Fibroblast of peridontal ligament (primary cell): ENCODE data around the gene MPPED1.

Experiments used
- DNase-seq: peaks from one replicate; pipeline ENCODE4 v3.0.0-alpha.2; 2010; ENCODE audit errors: extremely low read depth

MPPED1 gene

GRCh38 chr22:43411869-43412807 is at the start of gene MPPED1:
Gene MPPED1 (plus strand): TSS chr22:43412014. CDS start chr22:43424986, 12,972 bp downstream.
- DNase-seq: no peak

GRCh38 chr22:43363315-43364168 is 48.3 kb upstream of the MPPED1 start:
- no peak for DNase-seq

- no peak for DNase-seq
Measured at GRCh38 chr22:43364169-43364435, 47.7 kb upstream of the MPPED1 start.

- no peak for DNase-seq
Measured at GRCh38 chr22:43365715-43366440, 45.9 kb upstream of the MPPED1 start.

- DNase-seq: no peak
Measured at GRCh38 chr22:43370036-43370435, 41.8 kb upstream of the MPPED1 start.

GRCh38 chr22:43375951-43376455 is 35.8 kb upstream of the MPPED1 start:
- no peak for DNase-seq

- DNase-seq: no peak
Measured at GRCh38 chr22:43376765-43377547, 34.9 kb upstream of the MPPED1 start.

- DNase-seq: no peak
Measured at GRCh38 chr22:43377548-43377895, 34.3 kb upstream of the MPPED1 start.

GRCh38 chr22:43377896-43378704 is 33.7 kb upstream of the MPPED1 start:
- no peak for DNase-seq

- no peak for DNase-seq
Measured at GRCh38 chr22:43381693-43382092, 30.1 kb upstream of the MPPED1 start.

GRCh38 chr22:43384863-43385262 is 27.0 kb upstream of the MPPED1 start:
- no peak for DNase-seq

GRCh38 chr22:43385770-43386641 is 25.8 kb upstream of the MPPED1 start:
- DNase-seq: peak; percentile 65

GRCh38 chr22:43387815-43388214 is 24.0 kb upstream of the MPPED1 start:
- DNase-seq: no peak

- peak; percentile 54 for DNase-seq
Measured at GRCh38 chr22:43388420-43388851, 23.4 kb upstream of the MPPED1 start.

- no peak for DNase-seq
Measured at GRCh38 chr22:43389227-43389836, 22.5 kb upstream of the MPPED1 start.

- no peak for DNase-seq
Measured at GRCh38 chr22:43390166-43390565, 21.6 kb upstream of the MPPED1 start.

- no peak for DNase-seq
Measured at GRCh38 chr22:43390872-43391271, 20.9 kb upstream of the MPPED1 start.

GRCh38 chr22:43391306-43391705 is 20.5 kb upstream of the MPPED1 start:
- no peak for DNase-seq
